ENCODE data around the gene ITPKB. TPM values are rescaled to one million over a fixed set of nuclear protein-coding genes. Genes with fewer than 3 reads are reported as not detected.

The ITPKB gene
- total and polyA plus RNA-seq, 5 donors = 9.6 to 15.4 (median 9.9) TPM

- no peak for ATAC-seq
- Histone ChIP-seq H3K4me3 (ENCODE audit: low read length) (no peak overlapping the region), H3K27me3 (ENCODE audit: control insufficient read depth, insufficient read depth) (no peaks in the 10 kb centered on the region), H3K27ac (ENCODE audit: low read length) (no peak overlapping the region), H3K9me3 (ENCODE audit: control insufficient read depth, low read length) (no peaks in the 10 kb centered on the region), H3K4me1 (ENCODE audit: control insufficient read depth, insufficient read depth, low read length) (no peaks in the 10 kb centered on the region)
- DNase-seq = peak in 2 of 3 donors; percentile 37 to 38
- intact Hi-C loops (cut with DNase I) = loop anchor here in 3 of 4 donors (2.0 to 10.0 kb wide), 4 partner anchors 101 to 195 kb away; partner anchors contain the start of gene ITPKB (in 2 of the 3)
- 42% methylated on average over 7 of the region's 7 CpGs for WGBS
Measured at GRCh38 chr1:226633541-226634165, 105.4 kb downstream of the ITPKB start.

GRCh38 chr1:226632922-226633351 is 106.1 kb downstream of the ITPKB start:
- H3K4me3 ChIP-seq (ENCODE audit: low read length) = no peak overlapping the region
- DNase-seq = peak in 2 of 3 donors; percentile 22 to 24
- 79% methylated on average over 10 of the region's 10 CpGs for WGBS
- no peaks in the 10 kb centered on the region for H3K27me3 ChIP-seq (ENCODE audit: control insufficient read depth, insufficient read depth)
- H3K9me3 ChIP-seq (ENCODE audit: control insufficient read depth, low read length) = no peaks in the 10 kb centered on the region
- H3K4me1 ChIP-seq (ENCODE audit: control insufficient read depth, insufficient read depth, low read length) = no peaks in the 10 kb centered on the region
- H3K27ac ChIP-seq (ENCODE audit: low read length) = no peak overlapping the region
- no peak for ATAC-seq
- intact Hi-C loops (cut with DNase I) = loop anchor here in 2 of 4 donors (2.0 to 10.0 kb wide), 4 partner anchors 102 to 196 kb away; partner anchors contain the start of gene ITPKB (in 2 of the 2)

DNA sequence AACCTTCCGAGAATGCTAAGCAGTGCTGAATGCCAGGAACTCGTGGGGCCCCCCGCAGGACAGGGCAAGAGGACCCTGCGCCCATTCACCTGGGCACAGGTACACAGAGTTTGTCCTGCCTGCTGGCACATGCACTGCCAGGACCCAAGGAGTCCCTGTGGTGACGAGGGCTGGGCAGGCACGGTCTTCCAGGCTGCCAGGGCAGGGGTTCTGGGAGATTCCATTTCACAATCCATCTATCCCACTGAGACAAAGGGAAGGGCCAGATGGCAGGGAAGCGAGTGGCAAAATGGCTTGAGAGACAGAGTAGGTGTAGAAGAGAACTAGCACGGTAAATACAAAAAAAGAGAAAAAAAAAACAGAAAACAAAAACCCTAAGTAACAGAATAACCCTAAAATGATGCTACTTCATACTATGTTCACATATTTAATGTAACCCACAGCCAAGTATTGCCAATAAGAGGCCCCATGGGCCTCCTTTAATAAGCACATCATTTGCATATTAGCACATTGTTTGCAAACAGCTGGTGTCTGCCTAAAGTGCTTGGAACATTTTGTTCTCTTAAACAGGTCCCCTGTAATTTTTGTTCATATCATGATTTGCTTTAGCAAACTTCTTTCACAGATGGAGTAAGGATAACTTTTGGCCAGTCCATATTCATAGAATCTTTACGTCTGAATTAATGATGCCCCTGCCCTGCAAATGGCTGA is 106.8 kb downstream of the ITPKB start:
- ATAC-seq (no peak), DNase-seq (peak in 2 of 3 donors; percentile 35 to 37)
- Histone ChIP-seq H3K4me3 (ENCODE audit: low read length) (no peak overlapping the region), H3K27ac (ENCODE audit: low read length) (no peak overlapping the region), H3K4me1 (ENCODE audit: control insufficient read depth, insufficient read depth, low read length) (no peaks in the 10 kb centered on the region), H3K9me3 (ENCODE audit: control insufficient read depth, low read length) (no peaks in the 10 kb centered on the region), H3K27me3 (ENCODE audit: control insufficient read depth, insufficient read depth) (no peaks in the 10 kb centered on the region)
- 87% methylated on average over 9 of the region's 9 CpGs for WGBS
- intact Hi-C loops (cut with DNase I) = loop anchor here in 2 of 4 donors (2.0 to 10.0 kb wide), 4 partner anchors 102 to 196 kb away; partner anchors contain the start of gene ITPKB (in 2 of the 2)

- WGBS = 81% methylated on average over 10 of the region's 10 CpGs
- no peaks in the 10 kb centered on the region for H3K4me1 ChIP-seq (ENCODE audit: control insufficient read depth, insufficient read depth, low read length)
- no peak for ATAC-seq
Measured at GRCh38 chr1:226631229-226632000, 107.7 kb downstream of the ITPKB start.

GRCh38 chr1:226630592-226630991 is 108.5 kb downstream of the ITPKB start:
- Histone ChIP-seq H3K4me3 (ENCODE audit: low read length) (no peak overlapping the region), H3K27ac (ENCODE audit: low read length) (no peak overlapping the region), H3K9me3 (ENCODE audit: control insufficient read depth, low read length) (no peaks in the 10 kb centered on the region), H3K4me1 (ENCODE audit: control insufficient read depth, insufficient read depth, low read length) (no peaks in the 10 kb centered on the region), H3K27me3 (ENCODE audit: control insufficient read depth, insufficient read depth) (no peaks in the 10 kb centered on the region)
- DNase-seq = no peak
- intact Hi-C loops (cut with DNase I) = loop anchor here in 2 of 4 donors (5.0 to 10.0 kb wide), 3 partner anchors 104 to 197 kb away; partner anchors contain the start of gene ITPKB (in 2 of the 2)
- WGBS = 92% methylated on average over 3 of the region's 3 CpGs
- no peak for ATAC-seq

More at GRCh38 chr1:226631229-226632000, 107.7 kb downstream of the ITPKB start:
- peak in 1 of 3 donors; percentile 10 for DNase-seq
- Histone ChIP-seq H3K4me3 (ENCODE audit: low read length) (no peak overlapping the region), H3K27me3 (ENCODE audit: control insufficient read depth, insufficient read depth) (no peaks in the 10 kb centered on the region), H3K27ac (ENCODE audit: low read length) (no peak overlapping the region), H3K9me3 (ENCODE audit: control insufficient read depth, low read length) (no peaks in the 10 kb centered on the region)
- intact Hi-C loops (cut with DNase I) = loop anchor here in 2 of 4 donors (5.0 to 10.0 kb wide), 3 partner anchors 103 to 196 kb away; partner anchors contain the start of gene ITPKB (in 2 of the 2)

GRCh38 chr1:226629896-226630550 is 109.1 kb downstream of the ITPKB start:
- peak in 2 of 3 donors; percentile 20 to 26 for DNase-seq
- intact Hi-C loops (cut with DNase I) = loop anchor here in 2 of 4 donors (5.0 to 10.0 kb wide), 3 partner anchors 105 to 197 kb away; partner anchors contain the start of gene ITPKB (in 2 of the 2)
- no peaks in the 10 kb centered on the region for H3K4me1 ChIP-seq (ENCODE audit: control insufficient read depth, insufficient read depth, low read length)
- no peak overlapping the region for H3K27ac ChIP-seq (ENCODE audit: low read length)
- ATAC-seq = no peak
- H3K9me3 ChIP-seq (ENCODE audit: control insufficient read depth, low read length) = no peaks in the 10 kb centered on the region
- H3K27me3 ChIP-seq (ENCODE audit: control insufficient read depth, insufficient read depth) = no peaks in the 10 kb centered on the region
- 90% methylated on average over 6 of the region's 6 CpGs for WGBS
- H3K4me3 ChIP-seq (ENCODE audit: low read length) = no peak overlapping the region

- no peak overlapping the region for H3K27ac ChIP-seq (ENCODE audit: low read length)
Measured at GRCh38 chr1:226629210-226629895, 109.7 kb downstream of the ITPKB start.

GRCh38 chr1:226628612-226629155 is 110.4 kb downstream of the ITPKB start:
- no peak for ATAC-seq
- Histone ChIP-seq H3K4me3 (ENCODE audit: low read length) (no peak overlapping the region), H3K9me3 (ENCODE audit: control insufficient read depth, low read length) (no peaks in the 10 kb centered on the region), H3K4me1 (ENCODE audit: control insufficient read depth, insufficient read depth, low read length) (no peaks in the 10 kb centered on the region), H3K27me3 (ENCODE audit: control insufficient read depth, insufficient read depth) (no peaks in the 10 kb centered on the region), H3K27ac (ENCODE audit: low read length) (no peak overlapping the region)
- WGBS = 95% methylated on average over 10 of the region's 10 CpGs
- intact Hi-C loops (cut with DNase I) = no loop called here
- peak in 1 of 3 donors; percentile 34 for DNase-seq

More at GRCh38 chr1:226629210-226629895, 109.7 kb downstream of the ITPKB start:
- intact Hi-C loops (cut with DNase I) = no loop called here
- DNase-seq = peak in 2 of 3 donors; percentile 16 to 37
- Histone ChIP-seq H3K4me3 (ENCODE audit: low read length) (no peak overlapping the region), H3K27me3 (ENCODE audit: control insufficient read depth, insufficient read depth) (no peaks in the 10 kb centered on the region), H3K4me1 (ENCODE audit: control insufficient read depth, insufficient read depth, low read length) (no peaks in the 10 kb centered on the region), H3K9me3 (ENCODE audit: control insufficient read depth, low read length) (no peaks in the 10 kb centered on the region)
- WGBS = 90% methylated on average over 18 of the region's 18 CpGs
- ATAC-seq = no peak

DNA sequence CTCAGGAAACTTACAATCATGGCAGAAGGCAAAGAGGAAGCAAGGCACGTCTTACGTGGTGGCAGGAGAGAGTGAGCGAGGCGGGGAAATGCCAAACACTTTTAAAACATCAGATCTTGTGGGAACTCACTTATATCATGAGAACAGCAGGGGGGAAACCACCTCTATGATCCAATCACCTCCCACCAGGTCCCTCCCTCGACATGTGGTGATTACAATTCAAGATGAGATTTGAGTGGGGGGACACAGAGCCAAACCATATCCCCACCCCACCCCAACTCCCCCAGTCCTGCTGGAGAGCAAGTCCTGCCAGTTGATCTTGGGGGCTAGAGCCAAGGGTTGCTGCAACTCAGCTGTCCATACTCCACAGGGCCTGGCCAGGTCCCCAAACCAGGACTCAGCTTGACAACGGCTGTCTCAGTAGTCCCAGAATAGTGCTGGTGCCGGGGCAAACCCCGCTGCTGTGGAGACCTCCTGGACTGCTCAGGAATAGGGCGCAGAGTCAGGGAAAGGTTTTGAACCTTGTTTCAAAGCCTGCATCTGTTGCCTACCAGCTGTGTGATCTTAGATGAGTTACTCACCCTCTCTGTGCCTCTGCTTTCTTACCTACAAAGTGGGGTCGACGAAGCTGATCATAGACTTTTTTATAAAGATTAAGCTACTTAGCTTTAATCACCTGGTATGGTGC is 111.0 kb downstream of the ITPKB start:
- Histone ChIP-seq H3K27ac (ENCODE audit: low read length) (no peak overlapping the region), H3K4me3 (ENCODE audit: low read length) (no peak overlapping the region), H3K4me1 (ENCODE audit: control insufficient read depth, insufficient read depth, low read length) (no peaks in the 10 kb centered on the region), H3K9me3 (ENCODE audit: control insufficient read depth, low read length) (no peaks in the 10 kb centered on the region), H3K27me3 (ENCODE audit: control insufficient read depth, insufficient read depth) (no peaks in the 10 kb centered on the region)
- intact Hi-C loops (cut with DNase I) = no loop called here
- WGBS = 87% methylated on average over 11 of the region's 11 CpGs
- ATAC-seq (no peak), DNase-seq (peak in 2 of 3 donors; percentile 20 to 39)

Measured in right cardiac atrium (tissue), 5 donors.